Fibroblast of lung (primary cell): Measurements from ENCODE around the gene NAA80.

Source experiments
- CTCF ChIP-seq, 2 donors: IDR thresholded peaks in 1 of 2; conservative IDR thresholded peaks in 1 of 2; 1 replicate in 1 of 2; 2 replicates in 1 of 2; pipeline ENCODE4 v1.5.1; 2011 to 2012; ENCODE audit warnings: low read length in 2 of 2, control low read depth in 1 of 2, inconsistent platforms in 1 of 2, low read depth in 1 of 2, mild to moderate bottlenecking in 1 of 2
- EZH2 ChIP-seq: IDR thresholded peaks from 2 replicates; pipeline ENCODE4 v1.5.1; 2012; ENCODE audit warnings: low read length, control low read depth, mild to moderate bottlenecking; ENCODE audit errors: missing control alignments

GRCh38 chr3:50319181-50319893 lies 20.1 kb upstream of the NAA80 start:
- no peak for TF ChIP-seq CTCF (conservative IDR thresholded peaks at IDR 0.05 in 1 of 2, IDR thresholded peaks at IDR 0.05 in 1 of 2; ENCODE audit: low read depth in 1 of 2, low read length in 2 of 2)
- TF ChIP-seq EZH2: no peak
